Vagina (tissue), 2 donors: ENCODE data around the gene OR2T2.
"Not testable (repeated sequence)": the region's sequence is repeated elsewhere in the genome, so short reads cannot be mapped to it uniquely, and the experiment has no call there.

Experiments used
- POLR2AphosphoS5 ChIP-seq, 2 donors: sonication (generic); formaldehyde crosslinking; IDR thresholded peaks; one replicate each; pipeline ENCODE4 v1.9.0; 2017; ENCODE audit warnings: antibody characterized with exemption in 2 of 2, mild to moderate bottlenecking in 2 of 2, low read depth in 1 of 2; ENCODE audit not compliant: insufficient read depth in 1 of 2
- TF ChIP-seq, protein P1 (sequence below), 3 experiments: fragments of 450-650 bp in 2 of 3; fragments of 200-600 bp in 1 of 3; sonication (generic) in 1 of 3; IDR thresholded peaks; one replicate each; pipeline ENCODE4 v1.5.1; 2017 to 2019; ENCODE audit warnings: antibody characterized with exemption in 3 of 3, mild to moderate bottlenecking in 2 of 3, moderate library complexity in 2 of 3

DNA sequence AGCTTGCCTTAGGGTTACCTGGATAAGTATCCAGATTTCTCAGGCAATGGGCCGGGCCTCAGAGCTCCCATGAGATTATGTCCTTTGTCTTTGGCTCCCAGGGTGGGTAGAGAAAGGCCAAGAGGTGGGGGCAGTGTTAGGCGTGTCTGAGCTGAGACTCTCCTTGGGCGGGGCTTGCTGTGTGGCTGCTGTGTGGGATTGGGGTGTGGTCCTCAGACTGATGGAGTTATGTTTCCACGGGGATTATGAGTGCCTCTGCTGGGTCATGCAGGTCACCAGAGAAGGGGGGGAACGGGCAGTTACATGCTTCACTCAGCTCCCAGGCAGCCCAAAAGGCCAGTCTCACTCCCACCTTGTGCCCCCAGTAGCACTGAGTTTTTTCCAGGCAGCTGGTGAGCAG, 51.2 kb downstream of the OR2T2 start:
- TF ChIP-seq, protein P1, sequence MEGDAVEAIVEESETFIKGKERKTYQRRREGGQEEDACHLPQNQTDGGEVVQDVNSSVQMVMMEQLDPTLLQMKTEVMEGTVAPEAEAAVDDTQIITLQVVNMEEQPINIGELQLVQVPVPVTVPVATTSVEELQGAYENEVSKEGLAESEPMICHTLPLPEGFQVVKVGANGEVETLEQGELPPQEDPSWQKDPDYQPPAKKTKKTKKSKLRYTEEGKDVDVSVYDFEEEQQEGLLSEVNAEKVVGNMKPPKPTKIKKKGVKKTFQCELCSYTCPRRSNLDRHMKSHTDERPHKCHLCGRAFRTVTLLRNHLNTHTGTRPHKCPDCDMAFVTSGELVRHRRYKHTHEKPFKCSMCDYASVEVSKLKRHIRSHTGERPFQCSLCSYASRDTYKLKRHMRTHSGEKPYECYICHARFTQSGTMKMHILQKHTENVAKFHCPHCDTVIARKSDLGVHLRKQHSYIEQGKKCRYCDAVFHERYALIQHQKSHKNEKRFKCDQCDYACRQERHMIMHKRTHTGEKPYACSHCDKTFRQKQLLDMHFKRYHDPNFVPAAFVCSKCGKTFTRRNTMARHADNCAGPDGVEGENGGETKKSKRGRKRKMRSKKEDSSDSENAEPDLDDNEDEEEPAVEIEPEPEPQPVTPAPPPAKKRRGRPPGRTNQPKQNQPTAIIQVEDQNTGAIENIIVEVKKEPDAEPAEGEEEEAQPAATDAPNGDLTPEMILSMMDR (IDR thresholded peaks at IDR 0.05): not testable (repeated sequence)
- not testable (repeated sequence) for TF ChIP-seq POLR2AphosphoS5 (IDR thresholded peaks at IDR 0.05; ENCODE audit: insufficient read depth in 1 of 2, low read depth in 1 of 2)
